ENCODE data around the gene CRMP1. TPM values are rescaled to one million over a fixed set of nuclear protein-coding genes. Genes with fewer than 3 reads are reported as not detected.

Gene CRMP1
- total RNA-seq: 1.2 TPM
- long read RNA-seq, partial matches to known transcripts: 0 of 5 reads
- long read RNA-seq, other reads (novel, unspliced or antisense): 2 of 5 reads

DNA sequence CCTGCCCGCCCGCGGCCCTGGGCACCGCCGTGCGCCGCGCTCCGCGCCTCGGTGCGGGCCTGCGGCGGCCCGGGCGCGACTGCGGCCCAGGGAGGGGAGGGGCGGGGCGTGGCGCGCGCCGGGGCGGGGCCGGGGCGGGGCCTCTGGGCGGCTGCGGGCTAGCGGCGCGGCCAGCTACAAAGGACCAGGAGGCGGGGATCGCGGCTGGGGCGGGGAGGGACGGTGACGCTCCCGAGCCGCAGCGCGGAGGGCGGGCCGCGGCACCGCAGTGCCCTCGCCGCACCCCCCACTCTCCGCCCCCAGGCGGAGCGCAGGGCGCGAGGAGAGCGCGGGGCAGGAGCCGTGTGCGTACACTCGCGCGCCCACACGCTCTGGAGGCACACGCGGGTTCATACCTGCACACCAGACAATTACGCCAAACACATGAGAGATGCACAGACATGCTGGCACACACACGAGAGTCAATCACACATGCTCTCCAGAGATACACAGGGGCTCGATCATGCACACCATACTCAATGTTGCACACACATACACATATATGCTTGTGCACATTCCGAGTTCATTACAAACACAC, at the start of gene CRMP1:
TSS of gene CRMP1 (minus strand) at position 83 of the 577 bp plus-strand sequence. CDS start 117 bp downstream, outside the sequence.
- DNase-seq (no peak), ATAC-seq (ENCODE audit: poor library complexity) (peak; percentile 66)
- intact Hi-C loops (cut with DNase I): no loop called here

DNA sequence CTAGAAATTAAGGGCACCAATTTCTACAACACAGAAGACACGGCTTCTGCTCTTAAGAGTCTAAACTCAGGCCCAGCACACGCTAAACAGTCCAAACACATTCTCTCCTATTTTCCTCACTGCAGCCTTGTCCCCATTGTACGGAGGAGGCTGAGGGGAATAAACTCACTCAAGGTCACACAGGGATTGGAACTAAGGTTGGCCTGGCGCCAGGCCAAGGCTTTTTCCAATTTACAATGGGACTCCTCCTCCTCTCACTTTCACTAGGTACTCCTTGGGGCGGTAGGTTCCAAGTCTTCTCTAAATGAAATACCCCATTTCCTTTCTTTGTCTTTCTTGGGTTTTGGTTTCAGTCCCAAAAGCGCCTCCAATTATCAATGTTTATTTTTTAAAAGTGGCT, 48.7 kb upstream of the CRMP1 start:
- intact Hi-C loops (cut with DNase I): no loop called here
- ATAC-seq (ENCODE audit: poor library complexity) (no peak), DNase-seq (no peak)

DNA sequence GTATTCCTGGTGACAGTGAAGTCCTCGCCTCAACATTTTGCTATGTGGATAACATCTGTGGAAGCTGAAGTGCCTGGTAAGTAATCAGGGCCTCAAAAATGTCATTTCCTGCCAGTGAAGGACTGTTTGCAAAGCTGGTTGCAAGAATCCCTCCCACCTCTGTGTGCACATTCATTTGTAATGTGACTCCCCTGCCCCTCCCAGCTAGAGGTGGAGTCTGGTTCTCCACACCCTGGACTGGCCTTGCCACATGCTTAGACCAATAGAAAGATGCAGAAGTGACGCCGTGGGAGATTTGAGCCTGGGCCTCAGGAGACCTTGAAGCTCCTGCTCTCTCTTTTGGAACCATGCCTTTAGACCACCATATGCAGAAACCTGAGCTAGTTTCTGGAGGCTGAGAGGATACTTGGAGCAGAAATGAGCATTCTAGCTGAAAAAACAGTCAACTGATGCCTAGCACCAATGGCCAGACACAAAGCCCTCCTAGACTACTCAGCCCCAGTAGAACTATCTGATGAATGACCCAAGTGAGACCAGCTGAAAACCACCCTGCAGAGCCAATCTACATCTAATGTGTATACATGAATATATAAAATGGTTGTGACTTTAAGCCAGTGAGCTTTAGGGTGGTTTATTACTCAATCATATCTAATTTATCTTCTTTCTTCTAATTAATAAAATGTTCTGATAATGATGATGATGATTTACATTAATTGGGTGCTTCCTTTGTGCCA, 47.8 kb upstream of the CRMP1 start:
- ATAC-seq (ENCODE audit: poor library complexity): no peak
- no peak for DNase-seq
- intact Hi-C loops (cut with DNase I): no loop called here

DNA sequence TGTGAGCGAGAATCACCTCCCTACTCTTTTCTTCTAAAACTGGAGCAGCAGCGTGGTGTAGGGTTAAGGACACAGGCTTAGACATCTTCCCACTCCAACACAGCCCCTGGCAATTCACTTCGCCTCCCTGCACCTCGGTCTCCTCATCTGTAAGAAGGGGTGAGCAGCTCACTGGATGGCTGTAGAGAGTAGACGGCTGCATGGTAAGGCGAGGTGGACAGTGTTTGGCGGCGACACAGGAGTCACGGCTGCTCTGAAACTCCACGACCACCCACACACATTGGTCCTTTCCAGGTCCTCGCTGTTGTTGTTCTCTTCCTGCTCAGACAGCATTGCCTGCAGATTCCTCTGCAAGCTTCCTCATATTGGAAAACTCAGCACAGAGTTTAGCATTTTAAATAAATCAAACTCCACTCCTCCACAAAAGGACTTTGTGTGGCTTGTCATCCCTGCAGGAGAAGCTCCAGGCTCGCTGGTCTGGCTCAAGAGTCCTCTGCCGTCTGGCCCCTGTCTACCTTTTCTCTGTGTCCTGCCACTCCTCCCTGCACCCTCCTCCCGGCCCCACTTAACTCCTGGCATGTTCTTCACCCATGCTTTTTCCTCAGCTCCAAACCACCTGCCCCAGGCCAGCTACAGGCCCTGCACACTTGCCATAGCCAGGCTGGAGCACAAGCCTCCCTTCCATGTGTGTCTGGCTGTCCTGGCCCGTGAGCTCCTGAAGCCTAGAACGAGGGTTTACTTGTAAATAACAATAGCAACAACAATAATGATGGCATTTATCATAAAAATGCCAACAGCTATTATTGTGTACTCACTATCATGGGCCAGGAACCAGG, 41.3 kb upstream of the CRMP1 start:
- intact Hi-C loops (cut with DNase I): no loop called here
- no peak for ATAC-seq (ENCODE audit: poor library complexity)
- DNase-seq: no peak

- DNase-seq (no peak), ATAC-seq (ENCODE audit: poor library complexity) (no peak)
- intact Hi-C loops (cut with DNase I): no loop called here
Measured at GRCh38 chr4:5933116-5933515, 40.2 kb upstream of the CRMP1 start.

DNA sequence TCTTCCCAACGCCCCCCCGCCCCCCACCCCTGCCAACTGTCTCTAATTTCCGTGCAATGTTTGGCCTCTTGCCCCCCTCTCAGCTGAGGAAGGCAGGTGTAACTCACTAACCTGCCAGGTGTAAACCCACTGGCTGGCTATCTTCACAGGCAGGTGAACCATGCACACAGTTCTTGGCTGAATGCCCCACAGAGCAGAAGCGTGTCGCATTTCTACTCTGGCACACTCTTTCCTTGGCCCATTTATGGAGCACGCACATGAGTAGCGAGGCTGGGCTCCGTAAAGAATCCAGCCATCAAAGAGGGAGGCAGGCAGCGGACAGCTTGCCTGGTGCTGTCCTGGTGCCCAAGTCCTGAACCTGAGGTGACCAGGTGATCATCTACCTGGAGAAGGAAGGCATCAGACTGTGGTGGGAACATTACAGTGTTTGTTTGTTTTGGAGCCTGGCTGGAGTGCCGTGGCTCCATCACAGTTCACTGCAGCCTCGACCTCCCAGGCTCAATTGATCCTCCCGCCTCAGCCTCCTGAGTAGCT, 39.2 kb upstream of the CRMP1 start:
- no peak for DNase-seq
- intact Hi-C loops (cut with DNase I): no loop called here
- no peak for ATAC-seq (ENCODE audit: poor library complexity)

DNA sequence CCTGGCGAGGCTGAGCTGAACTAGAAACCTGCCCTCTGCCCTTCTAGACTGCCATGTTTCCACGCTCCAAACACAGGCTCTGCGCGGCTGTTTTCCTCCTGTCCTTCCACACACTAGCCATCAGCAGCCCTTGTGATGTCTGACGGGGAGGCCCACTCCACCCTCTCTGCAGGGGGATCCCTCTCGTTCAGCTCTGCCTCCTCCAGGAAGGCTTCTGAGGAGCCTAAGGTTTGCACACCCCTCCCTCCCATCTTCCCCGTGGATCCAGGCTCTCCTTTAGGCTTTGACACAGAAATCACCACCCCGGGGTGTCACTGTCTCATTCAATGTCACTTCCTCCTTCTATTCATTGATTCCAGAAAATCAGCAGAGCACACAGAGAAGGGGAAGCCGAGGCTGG, 38.6 kb upstream of the CRMP1 start:
- no peak for DNase-seq
- intact Hi-C loops (cut with DNase I): no loop called here
- ATAC-seq (ENCODE audit: poor library complexity): no peak

DNA sequence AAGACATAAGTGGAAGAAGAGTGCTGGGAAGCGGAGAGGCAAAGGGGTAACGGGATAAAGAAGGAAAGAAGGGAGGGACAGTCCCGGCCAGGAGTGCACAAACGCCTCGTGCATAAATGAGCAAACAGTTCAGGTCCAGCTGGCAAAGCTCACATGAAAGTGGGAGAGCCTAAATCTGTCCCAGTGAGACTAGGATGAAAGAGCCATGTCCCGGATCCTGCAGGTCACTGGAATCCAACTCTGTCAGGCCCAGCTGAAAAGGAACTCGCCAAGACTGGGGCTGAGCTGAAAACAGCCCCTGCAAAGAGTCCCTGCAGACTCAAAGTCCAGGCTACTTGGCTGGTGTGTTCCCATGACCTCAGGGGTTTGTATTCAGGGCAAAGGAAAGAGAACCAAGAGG, 38.0 kb upstream of the CRMP1 start:
- ATAC-seq (ENCODE audit: poor library complexity): no peak

GRCh38 chr4:5930456-5930855, 37.6 kb upstream of the CRMP1 start:
- ATAC-seq (ENCODE audit: poor library complexity) (no peak), DNase-seq (no peak)
- intact Hi-C loops (cut with DNase I): no loop called here

More for the DNA sequence above, 38.0 kb upstream of the CRMP1 start:
- no peak for DNase-seq
- intact Hi-C loops (cut with DNase I): no loop called here

DNA sequence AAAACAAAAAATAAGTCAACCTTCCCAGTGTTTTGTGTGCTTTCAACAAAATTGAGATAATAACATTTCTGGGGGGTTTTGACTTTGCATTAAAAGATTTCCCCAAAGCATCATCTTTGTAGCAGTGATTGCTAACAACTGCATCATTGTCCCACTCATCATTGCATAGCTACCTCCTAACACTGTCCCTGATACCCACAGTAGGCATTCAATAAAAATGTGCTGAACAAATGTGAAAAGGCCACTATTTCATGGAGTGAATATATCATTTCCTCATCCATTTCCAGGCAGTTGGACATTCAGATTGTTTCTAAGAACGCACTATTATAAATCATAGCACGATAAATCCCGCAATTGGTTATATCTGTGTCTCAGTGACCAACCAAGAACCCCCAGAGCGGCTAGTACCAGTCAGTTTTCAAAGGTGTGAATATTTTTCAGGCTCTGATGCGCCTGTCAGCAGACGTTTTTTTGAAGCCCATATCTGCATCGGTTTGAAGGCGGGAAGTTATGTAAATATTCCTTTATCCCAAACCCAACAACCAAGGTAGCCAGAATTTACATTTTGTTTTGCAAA, 36.0 kb upstream of the CRMP1 start:
- no peak for DNase-seq
- intact Hi-C loops (cut with DNase I): no loop called here
- no peak for ATAC-seq (ENCODE audit: poor library complexity)

DNA sequence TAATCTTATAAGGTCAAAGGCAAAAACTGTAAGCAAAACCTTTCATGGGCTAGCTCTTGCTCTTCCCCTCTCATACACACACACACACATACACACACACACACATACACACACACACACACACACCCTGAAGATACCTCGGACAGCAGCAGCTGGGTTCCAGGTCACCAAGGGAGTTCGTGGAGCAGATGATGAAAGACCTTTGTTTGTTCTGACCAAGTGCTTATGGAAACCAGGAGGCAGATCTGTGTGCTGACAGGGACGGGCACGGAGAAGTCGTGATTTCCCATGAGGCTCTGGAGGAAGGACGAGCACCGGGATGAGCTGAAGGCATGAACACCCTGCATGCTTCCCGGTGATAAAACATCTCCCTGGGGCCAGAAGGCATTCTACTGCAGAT, 35.4 kb upstream of the CRMP1 start:
- ATAC-seq (ENCODE audit: poor library complexity) (no peak), DNase-seq (no peak)
- intact Hi-C loops (cut with DNase I): no loop called here

DNA sequence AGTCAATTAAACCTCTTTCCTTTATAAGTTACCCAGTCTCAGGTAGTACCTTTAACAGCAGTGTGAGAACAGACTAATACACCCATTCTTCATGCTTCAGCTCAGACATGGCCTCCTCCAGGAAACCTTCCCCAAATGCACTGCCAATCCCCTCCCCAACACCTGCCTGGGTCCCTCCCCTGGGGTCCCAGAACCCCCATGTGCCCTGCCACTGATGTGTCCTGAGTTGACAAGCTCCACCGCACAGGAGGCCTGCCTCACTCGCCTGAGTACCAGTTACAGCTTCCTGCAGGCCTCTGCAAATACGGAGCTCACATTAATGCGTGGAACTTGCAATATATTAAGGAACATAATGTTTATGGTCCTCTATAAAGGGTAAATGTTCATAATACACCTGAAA, 34.9 kb upstream of the CRMP1 start:
- ATAC-seq (ENCODE audit: poor library complexity) (no peak), DNase-seq (no peak)
- intact Hi-C loops (cut with DNase I): no loop called here

DNA sequence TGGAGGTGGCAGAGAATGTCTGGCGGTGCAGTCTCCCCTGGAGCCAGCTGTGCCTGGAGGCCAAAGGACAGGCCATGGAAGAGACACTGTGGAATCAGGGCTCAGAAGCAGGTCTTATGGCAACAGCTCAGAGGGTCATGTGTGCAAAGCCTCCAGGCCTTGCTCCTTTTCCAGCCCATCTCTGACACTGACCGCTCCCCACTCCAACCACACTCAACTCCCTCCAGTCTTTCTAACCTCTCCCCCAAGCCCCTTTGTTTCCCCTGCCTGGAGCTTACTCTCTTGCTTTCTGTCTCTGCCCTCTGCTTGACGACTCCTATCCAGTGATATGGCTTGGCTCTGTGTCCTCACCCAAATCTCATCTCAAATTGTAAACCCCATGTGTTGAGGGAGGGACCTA, 34.2 kb upstream of the CRMP1 start:
- ATAC-seq (ENCODE audit: poor library complexity) (no peak), DNase-seq (no peak)
- intact Hi-C loops (cut with DNase I): no loop called here

DNA sequence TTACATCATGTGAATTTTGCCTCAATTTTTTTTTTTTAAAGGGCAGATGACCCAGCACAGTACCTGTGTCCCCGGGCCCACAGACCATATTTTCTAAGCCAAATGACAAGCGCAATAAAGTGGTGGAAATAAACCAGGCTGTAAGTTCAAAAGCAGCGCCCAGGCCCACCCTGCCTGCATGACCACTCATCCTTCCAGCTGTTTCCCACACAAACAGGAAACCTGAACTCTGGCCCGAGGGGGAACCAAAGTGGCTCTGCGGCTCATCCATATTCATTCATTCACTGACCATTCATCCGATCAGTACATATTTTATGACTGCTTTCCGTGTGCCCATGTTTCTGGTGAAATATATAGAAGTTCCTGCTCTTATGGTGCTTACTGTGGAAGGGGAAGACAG, 33.7 kb upstream of the CRMP1 start:
- ATAC-seq (ENCODE audit: poor library complexity) (no peak), DNase-seq (no peak)
- intact Hi-C loops (cut with DNase I): no loop called here

DNA sequence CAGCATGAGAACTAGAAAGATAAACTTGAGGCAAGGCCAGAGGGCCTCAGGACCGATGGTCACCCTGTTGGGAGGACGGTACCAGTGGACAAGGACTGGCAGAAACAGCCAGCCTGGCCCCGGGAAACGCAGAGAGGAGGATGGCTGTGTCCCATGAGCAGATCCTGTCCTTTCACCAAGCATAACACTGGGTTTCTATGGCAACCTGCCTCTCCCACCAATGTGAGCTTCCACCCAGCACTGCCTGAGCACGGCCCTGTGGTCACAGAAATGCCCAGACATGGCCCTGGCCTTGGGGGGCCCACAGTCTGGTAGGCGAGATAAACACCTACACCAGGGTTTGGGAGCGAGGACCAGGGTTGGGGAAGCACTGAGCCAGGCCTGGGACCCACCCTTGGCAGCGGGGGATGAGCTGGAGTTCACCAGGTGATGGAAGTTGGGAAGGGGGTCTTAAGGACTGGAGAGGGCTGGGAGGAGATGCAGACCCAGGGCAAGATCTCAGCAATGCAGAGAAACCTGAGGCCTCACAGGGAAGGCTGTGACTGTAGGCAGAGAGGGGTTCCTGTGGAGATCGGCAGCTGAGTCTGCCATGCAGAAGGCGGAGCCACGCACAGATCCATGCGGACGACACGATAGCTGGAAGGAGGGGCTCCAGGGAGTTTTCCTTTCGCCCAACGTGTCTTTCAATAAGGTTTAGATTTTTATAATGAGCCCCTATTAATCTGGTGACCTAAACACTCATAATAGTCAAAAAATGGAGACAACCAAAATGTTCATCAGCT, 32.7 kb upstream of the CRMP1 start:
- intact Hi-C loops (cut with DNase I): no loop called here

GRCh38 chr4:5924461-5925125, 31.7 kb upstream of the CRMP1 start:
- ATAC-seq (ENCODE audit: poor library complexity): no peak
- no peak for DNase-seq
- intact Hi-C loops (cut with DNase I): no loop called here

More for the DNA sequence above, 32.7 kb upstream of the CRMP1 start:
- no peak for ATAC-seq (ENCODE audit: poor library complexity)
- no peak for DNase-seq

- DNase-seq: no peak
- no peak for ATAC-seq (ENCODE audit: poor library complexity)
- intact Hi-C loops (cut with DNase I): no loop called here
Measured at GRCh38 chr4:5923376-5923775, 30.5 kb upstream of the CRMP1 start.

DNA sequence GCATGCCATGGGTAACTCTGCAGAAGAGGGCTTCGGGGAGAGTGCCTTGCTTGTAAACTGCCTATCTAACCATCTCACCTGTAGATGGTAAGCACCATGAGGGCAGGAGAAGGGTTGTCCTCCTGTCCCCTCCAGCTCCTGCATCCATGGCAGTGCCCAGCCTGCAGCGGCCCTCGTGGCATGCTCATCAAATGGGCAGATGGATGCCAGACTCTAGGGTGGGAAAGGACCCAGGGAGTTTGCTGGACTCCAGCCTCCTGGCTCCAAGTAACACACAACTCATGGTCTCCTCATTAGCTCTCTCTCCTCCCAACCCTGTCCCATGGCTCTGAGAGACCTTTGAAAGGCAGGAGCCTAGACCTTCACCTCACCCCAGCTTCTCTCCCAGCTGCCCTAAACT, 29.7 kb upstream of the CRMP1 start:
- ATAC-seq (ENCODE audit: poor library complexity): no peak
- DNase-seq: no peak
- intact Hi-C loops (cut with DNase I): no loop called here
